ENCODE data around the gene MPRIP.

DNA sequence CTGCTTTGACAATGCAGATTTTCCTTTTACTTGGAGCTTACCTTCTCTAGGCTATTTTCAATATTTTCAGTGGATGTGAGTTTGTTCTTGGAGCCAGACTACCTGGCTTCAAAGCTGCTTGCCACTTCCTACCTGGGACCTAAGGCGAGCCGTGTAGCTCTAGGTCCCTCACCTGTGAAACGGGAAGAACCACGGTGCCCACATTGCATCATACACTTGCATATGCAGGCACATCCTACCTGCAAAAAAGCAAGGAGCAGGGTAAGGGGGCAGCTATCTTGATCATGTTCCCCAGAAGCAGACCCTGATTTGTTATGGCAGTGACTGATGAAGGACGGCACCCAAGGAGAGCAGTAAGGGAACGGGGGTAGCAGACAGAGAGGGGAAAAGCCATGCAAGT is 27.0 kb upstream of the MPRIP start:
- TF ChIP-seq, protein P1, sequence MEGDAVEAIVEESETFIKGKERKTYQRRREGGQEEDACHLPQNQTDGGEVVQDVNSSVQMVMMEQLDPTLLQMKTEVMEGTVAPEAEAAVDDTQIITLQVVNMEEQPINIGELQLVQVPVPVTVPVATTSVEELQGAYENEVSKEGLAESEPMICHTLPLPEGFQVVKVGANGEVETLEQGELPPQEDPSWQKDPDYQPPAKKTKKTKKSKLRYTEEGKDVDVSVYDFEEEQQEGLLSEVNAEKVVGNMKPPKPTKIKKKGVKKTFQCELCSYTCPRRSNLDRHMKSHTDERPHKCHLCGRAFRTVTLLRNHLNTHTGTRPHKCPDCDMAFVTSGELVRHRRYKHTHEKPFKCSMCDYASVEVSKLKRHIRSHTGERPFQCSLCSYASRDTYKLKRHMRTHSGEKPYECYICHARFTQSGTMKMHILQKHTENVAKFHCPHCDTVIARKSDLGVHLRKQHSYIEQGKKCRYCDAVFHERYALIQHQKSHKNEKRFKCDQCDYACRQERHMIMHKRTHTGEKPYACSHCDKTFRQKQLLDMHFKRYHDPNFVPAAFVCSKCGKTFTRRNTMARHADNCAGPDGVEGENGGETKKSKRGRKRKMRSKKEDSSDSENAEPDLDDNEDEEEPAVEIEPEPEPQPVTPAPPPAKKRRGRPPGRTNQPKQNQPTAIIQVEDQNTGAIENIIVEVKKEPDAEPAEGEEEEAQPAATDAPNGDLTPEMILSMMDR (IDR thresholded peaks at IDR 0.05), result no peak
- no peak for TF ChIP-seq POLR2A (IDR thresholded peaks at IDR 0.05)
